ENCODE measurements around the gene HNRNPF. TPM values are rescaled to one million over a fixed set of nuclear protein-coding genes. Genes with fewer than 3 reads are reported as not detected.

The HNRNPF gene
- total and polyA plus RNA-seq, 2 donors (not counting 3 experiments of a cell fraction or from before 2014, with no cell fraction given): 144 to 230 TPM

- Histone ChIP-seq H3K27me3 (ENCODE audit: control insufficient read depth in 2 of 2, insufficient read depth in 2 of 2, low read length in 2 of 2) (no peaks in the 10 kb centered on the region), H4K20me1 (replicated peaks; ENCODE audit: control insufficient read depth, extremely low read depth, insufficient read depth, low read length) (no peaks in the 10 kb centered on the region), H3K9me1 (replicated peaks; ENCODE audit: control insufficient read depth, extremely low read depth, insufficient read depth, low read length) (no peaks in the 10 kb centered on the region), H3K79me2 (ENCODE audit: control insufficient read depth, insufficient read depth, low read length) (no peaks in the 10 kb centered on the region), H3K9me3 (replicated peaks; ENCODE audit: control insufficient read depth, insufficient read depth, low read length) (no peaks in the 10 kb centered on the region), H3K4me3 (replicated peaks in 1 of 3; ENCODE audit: insufficient read depth in 1 of 3, low read depth in 1 of 3, low read length in 3 of 3) (no peak overlapping the region), H3K9ac (replicated peaks; ENCODE audit: extremely low read depth, insufficient read depth, low read length) (no peak overlapping the region), H3K4me2 (ENCODE audit: insufficient read depth, low read length) (no peak overlapping the region), H3K4me1 (ENCODE audit: control insufficient read depth, extremely low read depth, insufficient read depth, low read length) (no peaks in the 10 kb centered on the region), H3K36me3 (ENCODE audit: control insufficient read depth in 2 of 2, extremely low read depth in 1 of 2, insufficient read depth in 2 of 2, low read length in 2 of 2) (no peaks in the 10 kb centered on the region), H3K27ac (ENCODE audit: insufficient read depth, low read depth, low read length) (no peak overlapping the region), H2AFZ (ENCODE audit: low read depth, low read length) (no peak overlapping the region)
- CTCF ChIA-PET: no interaction called here
- no peak for TF ChIP-seq FOS (IDR thresholded peaks at IDR 0.05; ENCODE audit: borderline replicate concordance, insufficient read depth, low read length)
- TF ChIP-seq MYC (IDR thresholded peaks at IDR 0.05; ENCODE audit: low read depth, low read length): no peak
- no peak for TF ChIP-seq CTCF (IDR thresholded peaks at IDR 0.05; ENCODE audit: extremely low read depth in 1 of 2, insufficient read depth in 1 of 2, low read depth in 1 of 2, low read length in 2 of 2)
- no peak for TF ChIP-seq POLR2A (IDR thresholded peaks at IDR 0.05; ENCODE audit: low read depth, low read length)
- TF ChIP-seq, protein P1, sequence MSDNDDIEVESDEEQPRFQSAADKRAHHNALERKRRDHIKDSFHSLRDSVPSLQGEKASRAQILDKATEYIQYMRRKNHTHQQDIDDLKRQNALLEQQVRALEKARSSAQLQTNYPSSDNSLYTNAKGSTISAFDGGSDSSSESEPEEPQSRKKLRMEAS (IDR thresholded peaks at IDR 0.05; ENCODE audit: insufficient read depth, insufficient read length): no peak
- intact Hi-C loops (cut with micrococcal nuclease): no loop called here
- dilution Hi-C loops (cut with MboI; ENCODE audit: extremely low pct_ligation_motif_present, low sequenced_read_pairs): no loop called here
- DNase-seq (ENCODE audit: low read depth, low spot score) (no peak), FAIRE-seq (no peak)
- POLR2A ChIA-PET: no interaction called here
- BruUV-seq (replicated peaks): no TSS peak
Measured at GRCh38 chr10:43444897-43445466, 36.0 kb upstream of the HNRNPF start.

DNA sequence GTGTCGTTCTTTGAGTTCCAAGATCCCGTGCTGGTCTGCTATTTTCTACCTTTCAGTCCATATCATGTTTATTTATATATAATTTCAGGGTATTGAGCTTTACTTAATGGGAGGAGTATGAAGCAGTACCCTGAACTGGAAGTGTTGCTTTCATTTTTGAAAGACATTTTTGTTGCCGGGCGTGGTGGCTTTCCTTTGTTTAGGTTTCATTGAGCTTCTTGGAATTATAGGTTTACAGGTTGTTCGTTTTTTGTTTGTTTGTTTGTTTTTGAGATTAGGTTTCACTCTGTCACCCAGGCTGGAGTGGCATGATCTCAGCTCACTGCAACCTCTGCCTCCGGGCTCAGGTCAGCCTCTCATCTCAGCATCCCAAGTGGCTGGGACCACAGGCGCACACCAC lies 35.3 kb upstream of the HNRNPF start:
- intact Hi-C loops (cut with micrococcal nuclease): no loop called here
- ChIA-PET POLR2A (no interaction called here), CTCF (no interaction called here)
- no peak overlapping the region for H3K27ac ChIP-seq (ENCODE audit: insufficient read depth, low read depth, low read length)
- no peak overlapping the region for H3K4me3 ChIP-seq (replicated peaks in 1 of 3; ENCODE audit: insufficient read depth in 1 of 3, low read depth in 1 of 3, low read length in 3 of 3)
- H3K27me3 ChIP-seq (ENCODE audit: control insufficient read depth in 2 of 2, insufficient read depth in 2 of 2, low read length in 2 of 2): no peaks in the 10 kb centered on the region
- no peaks in the 10 kb centered on the region for H4K20me1 ChIP-seq (replicated peaks; ENCODE audit: control insufficient read depth, extremely low read depth, insufficient read depth, low read length)
- BruUV-seq (replicated peaks): no TSS peak
- H3K79me2 ChIP-seq (ENCODE audit: control insufficient read depth, insufficient read depth, low read length): no peaks in the 10 kb centered on the region
- no peak overlapping the region for H3K9ac ChIP-seq (replicated peaks; ENCODE audit: extremely low read depth, insufficient read depth, low read length)
- H2AFZ ChIP-seq (ENCODE audit: low read depth, low read length): no peak overlapping the region
- H3K9me1 ChIP-seq (replicated peaks; ENCODE audit: control insufficient read depth, extremely low read depth, insufficient read depth, low read length): no peaks in the 10 kb centered on the region
- no peak for FAIRE-seq
- DNase-seq (ENCODE audit: low read depth, low spot score): no peak
- H3K4me1 ChIP-seq (ENCODE audit: control insufficient read depth, extremely low read depth, insufficient read depth, low read length): no peaks in the 10 kb centered on the region
- no peaks in the 10 kb centered on the region for H3K9me3 ChIP-seq (replicated peaks; ENCODE audit: control insufficient read depth, insufficient read depth, low read length)
- no peak for TF ChIP-seq POLR2A (IDR thresholded peaks at IDR 0.05; ENCODE audit: low read depth, low read length)
- TF ChIP-seq CTCF (IDR thresholded peaks at IDR 0.05; ENCODE audit: extremely low read depth in 1 of 2, insufficient read depth in 1 of 2, low read depth in 1 of 2, low read length in 2 of 2): no peak
- TF ChIP-seq POLR2AphosphoS5 (IDR thresholded peaks at IDR 0.05; ENCODE audit: insufficient read depth, low read depth, low read length): no peak
- no peak for TF ChIP-seq FOS (IDR thresholded peaks at IDR 0.05; ENCODE audit: borderline replicate concordance, insufficient read depth, low read length)
- TF ChIP-seq MYC (IDR thresholded peaks at IDR 0.05; ENCODE audit: low read depth, low read length): no peak
- TF ChIP-seq, protein P1 (IDR thresholded peaks at IDR 0.05; ENCODE audit: insufficient read depth, insufficient read length): no peak
- no peak for TF ChIP-seq GATA2 (IDR thresholded peaks at IDR 0.05; ENCODE audit: insufficient read depth, insufficient read length, low read depth, low read length)
- TF ChIP-seq EZH2 (IDR thresholded peaks at IDR 0.05; ENCODE audit: borderline replicate concordance, low read depth, low read length, severe bottlenecking): no peak
- TF ChIP-seq JUN (IDR thresholded peaks at IDR 0.05; ENCODE audit: borderline replicate concordance, insufficient read depth, insufficient read length, low read depth): no peak
- no peak overlapping the region for H3K4me2 ChIP-seq (ENCODE audit: insufficient read depth, low read length)
- no peaks in the 10 kb centered on the region for H3K36me3 ChIP-seq (ENCODE audit: control insufficient read depth in 2 of 2, extremely low read depth in 1 of 2, insufficient read depth in 2 of 2, low read length in 2 of 2)
- dilution Hi-C loops (cut with MboI; ENCODE audit: extremely low pct_ligation_motif_present, low sequenced_read_pairs): no loop called here
